Colonic mucosa (tissue), 4 donors: ENCODE measurements around the gene HMG20A. TPM values are rescaled to one million over a fixed set of nuclear protein-coding genes. Genes with fewer than 3 reads are reported as not detected.
A peak's percentile ranks its signal among the peaks of the same experiment; 100 is the strongest.

Experiments
- DNase-seq: peaks from one replicate; pipeline ENCODE4 v3.0.0-alpha.2; 2020
- H3K27ac ChIP-seq: fragments of 200-600 bp; one replicate; pipeline ENCODE4 v1.8.0; 2021
- H3K27me3 ChIP-seq: fragments of 200-600 bp; one replicate; pipeline ENCODE4 v1.8.0; 2021
- H3K36me3 ChIP-seq: fragments of 200-600 bp; one replicate; pipeline ENCODE4 v1.8.0; 2021
- H3K4me1 ChIP-seq: fragments of 200-600 bp; one replicate; pipeline ENCODE4 v1.8.0; 2021; ENCODE audit warnings: mild to moderate bottlenecking
- H3K4me3 ChIP-seq: fragments of 200-600 bp; one replicate; pipeline ENCODE4 v1.8.0; 2021
- H3K9ac ChIP-seq, 2 donors: one replicate each; pipeline ENCODE4 v1.7.0; 2013; ENCODE audit warnings: control low read depth in 2 of 2, low read depth in 2 of 2, low read length in 2 of 2
- H3K9me3 ChIP-seq: fragments of 200-600 bp; one replicate; pipeline ENCODE4 v1.8.0; 2021
- intact Hi-C: fragments of 100-400 bp; cut with DNase I; formaldehyde crosslinking; loops from one replicate; pipeline ENCODE4 v1.14.1; 2022
- total RNA-seq, 2 donors: library from RNA; stranded (reverse); fragmentation: NEBNext Ultra II Directional in 1 of 2; extraction: Animal tissue kit (Norgen Biotek cat#: 25700) in 1 of 2; gene quantifications; one replicate each; pipeline ENCODE4 v1.2.1, GENCODE V29; 2021
- TF ChIP-seq, protein P1 (sequence below): fragments of 200-600 bp; IDR thresholded peaks from one replicate; pipeline ENCODE4 v1.8.0; 2022; ENCODE audit warnings: antibody characterized with exemption, mild to moderate bottlenecking
- donor health status: healthy.
- donor health status: DM: no; HTN: no; CAD: no.
- donor health status: DM: no; HTN: no; CAD: no.

HMG20A gene
- total RNA-seq, 2 donors from 2014 or later = 32.9 to 37.1 TPM

DNA sequence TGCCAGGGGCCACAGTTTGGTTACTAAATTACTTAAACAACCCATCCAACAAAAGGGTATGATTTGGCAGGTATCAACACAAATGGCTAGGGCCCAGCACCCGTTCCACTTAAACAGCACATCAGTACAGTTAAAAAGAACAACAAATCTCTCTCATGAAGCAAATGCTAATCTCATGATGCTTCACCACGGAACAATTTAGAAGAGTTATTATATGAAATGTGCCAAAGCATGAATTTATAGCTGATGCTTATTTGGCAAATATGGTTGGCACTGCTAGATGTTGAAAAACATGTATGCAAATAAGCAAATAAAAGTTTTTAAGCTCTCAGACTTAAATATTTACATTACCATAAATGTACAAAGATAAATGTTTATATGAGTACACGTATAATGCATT is 3.1 kb upstream of the HMG20A start:
- TF ChIP-seq, protein P1, sequence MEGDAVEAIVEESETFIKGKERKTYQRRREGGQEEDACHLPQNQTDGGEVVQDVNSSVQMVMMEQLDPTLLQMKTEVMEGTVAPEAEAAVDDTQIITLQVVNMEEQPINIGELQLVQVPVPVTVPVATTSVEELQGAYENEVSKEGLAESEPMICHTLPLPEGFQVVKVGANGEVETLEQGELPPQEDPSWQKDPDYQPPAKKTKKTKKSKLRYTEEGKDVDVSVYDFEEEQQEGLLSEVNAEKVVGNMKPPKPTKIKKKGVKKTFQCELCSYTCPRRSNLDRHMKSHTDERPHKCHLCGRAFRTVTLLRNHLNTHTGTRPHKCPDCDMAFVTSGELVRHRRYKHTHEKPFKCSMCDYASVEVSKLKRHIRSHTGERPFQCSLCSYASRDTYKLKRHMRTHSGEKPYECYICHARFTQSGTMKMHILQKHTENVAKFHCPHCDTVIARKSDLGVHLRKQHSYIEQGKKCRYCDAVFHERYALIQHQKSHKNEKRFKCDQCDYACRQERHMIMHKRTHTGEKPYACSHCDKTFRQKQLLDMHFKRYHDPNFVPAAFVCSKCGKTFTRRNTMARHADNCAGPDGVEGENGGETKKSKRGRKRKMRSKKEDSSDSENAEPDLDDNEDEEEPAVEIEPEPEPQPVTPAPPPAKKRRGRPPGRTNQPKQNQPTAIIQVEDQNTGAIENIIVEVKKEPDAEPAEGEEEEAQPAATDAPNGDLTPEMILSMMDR = no peak
- Histone ChIP-seq H3K27ac (no peak overlapping the region), H3K9me3 (no peaks in the 10 kb centered on the region), H3K9ac (no peak overlapping the region), H3K27me3 (no peaks in the 10 kb centered on the region), H3K36me3 (no peaks in the 10 kb centered on the region), H3K4me1 (no peaks in the 10 kb centered on the region), H3K4me3 (no peak overlapping the region)
- no peak for DNase-seq
- intact Hi-C loops = no loop called here

DNA sequence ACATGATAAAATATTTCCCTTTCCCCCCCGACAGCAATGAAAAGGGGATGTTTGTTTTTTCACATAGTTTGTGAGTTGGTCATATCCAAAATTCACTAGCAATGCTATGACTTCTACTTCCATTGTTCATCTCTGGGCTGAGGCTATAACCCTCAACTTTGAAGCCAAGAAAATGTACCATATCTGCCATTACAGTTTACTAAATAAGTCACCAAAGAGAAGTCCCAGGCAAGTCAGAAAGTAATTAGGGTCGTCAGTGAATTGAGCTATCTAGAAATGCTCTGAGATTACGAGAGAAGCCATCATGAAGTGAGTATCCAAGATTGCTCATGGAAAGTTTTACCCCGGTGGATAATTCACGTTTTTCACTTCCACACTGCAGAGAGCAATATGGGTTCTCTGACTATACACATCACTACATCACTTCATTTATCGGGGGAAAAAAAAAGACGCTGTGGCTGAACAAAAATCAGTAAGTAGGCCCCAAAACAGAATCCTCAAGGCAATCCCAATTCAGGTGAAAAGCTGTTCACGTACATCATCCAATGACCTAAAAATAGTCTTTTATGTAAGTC is 2.2 kb upstream of the HMG20A start:
- H3K9ac ChIP-seq = peak overlapping the region; percentile 79 to 92
- H3K27ac ChIP-seq = peak overlapping the region; percentile 4
- TF ChIP-seq, protein P1 = no peak
- H3K9me3 ChIP-seq = no peaks in the 10 kb centered on the region
- DNase-seq = no peak
- no peaks in the 10 kb centered on the region for H3K27me3 ChIP-seq
- H3K4me3 ChIP-seq = peak overlapping the region; percentile 88
- no peaks in the 10 kb centered on the region for H3K4me1 ChIP-seq
- H3K36me3 ChIP-seq = no peaks in the 10 kb centered on the region
- intact Hi-C loops = no loop called here

DNA sequence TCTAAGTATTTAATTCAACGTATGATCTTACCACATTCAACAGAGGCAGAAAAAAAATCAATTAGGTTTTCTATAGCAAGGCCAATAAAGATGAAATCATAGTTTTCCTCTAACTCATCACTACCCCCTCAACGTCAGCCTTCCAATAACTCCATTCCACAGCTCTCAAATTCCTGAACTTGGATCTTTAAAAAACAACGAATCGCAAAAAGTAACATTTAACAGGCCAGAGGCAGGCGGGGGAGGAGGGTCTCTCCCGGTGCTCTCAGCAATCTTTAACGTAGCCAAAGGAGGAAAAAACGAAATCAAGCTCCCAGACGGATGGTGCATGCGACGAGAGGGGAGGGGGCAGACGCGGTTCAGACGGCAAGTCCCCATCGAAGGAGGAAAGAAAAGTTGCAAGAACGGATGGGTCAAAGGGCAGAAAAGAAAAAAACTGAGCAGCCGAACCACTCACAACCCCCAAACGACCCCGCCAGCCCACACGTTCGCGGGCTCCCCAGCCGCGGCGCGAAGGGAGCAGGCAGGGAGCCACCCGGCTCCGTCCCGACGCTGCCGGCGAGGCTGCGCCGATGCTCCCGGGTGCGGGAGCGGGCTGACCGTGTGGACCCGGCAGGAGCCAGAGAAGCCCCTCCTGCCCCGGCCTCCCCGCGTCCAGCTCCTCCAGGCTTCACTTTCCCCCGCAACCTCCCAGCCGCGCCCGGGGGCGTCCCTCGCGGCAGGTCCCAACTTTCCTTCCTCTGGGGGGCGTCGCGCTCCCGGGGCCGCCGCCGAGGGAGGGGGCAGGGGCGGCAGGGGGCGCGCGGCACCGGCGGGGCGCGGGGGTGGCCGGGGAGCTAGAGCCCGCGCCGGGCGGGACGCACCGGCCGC is 1.5 kb upstream of the HMG20A start:
- intact Hi-C loops = no loop called here
- no peaks in the 10 kb centered on the region for H3K27me3 ChIP-seq
- DNase-seq = peak; percentile 56
- no peaks in the 10 kb centered on the region for H3K9me3 ChIP-seq
- no peaks in the 10 kb centered on the region for H3K36me3 ChIP-seq
- TF ChIP-seq, protein P1 = no peak
- H3K4me3 ChIP-seq = peak overlapping the region; percentile 88
- peak overlapping the region; percentile 91 for H3K27ac ChIP-seq
- H3K9ac ChIP-seq = peak overlapping the region; percentile 79 to 95
- no peaks in the 10 kb centered on the region for H3K4me1 ChIP-seq

DNA sequence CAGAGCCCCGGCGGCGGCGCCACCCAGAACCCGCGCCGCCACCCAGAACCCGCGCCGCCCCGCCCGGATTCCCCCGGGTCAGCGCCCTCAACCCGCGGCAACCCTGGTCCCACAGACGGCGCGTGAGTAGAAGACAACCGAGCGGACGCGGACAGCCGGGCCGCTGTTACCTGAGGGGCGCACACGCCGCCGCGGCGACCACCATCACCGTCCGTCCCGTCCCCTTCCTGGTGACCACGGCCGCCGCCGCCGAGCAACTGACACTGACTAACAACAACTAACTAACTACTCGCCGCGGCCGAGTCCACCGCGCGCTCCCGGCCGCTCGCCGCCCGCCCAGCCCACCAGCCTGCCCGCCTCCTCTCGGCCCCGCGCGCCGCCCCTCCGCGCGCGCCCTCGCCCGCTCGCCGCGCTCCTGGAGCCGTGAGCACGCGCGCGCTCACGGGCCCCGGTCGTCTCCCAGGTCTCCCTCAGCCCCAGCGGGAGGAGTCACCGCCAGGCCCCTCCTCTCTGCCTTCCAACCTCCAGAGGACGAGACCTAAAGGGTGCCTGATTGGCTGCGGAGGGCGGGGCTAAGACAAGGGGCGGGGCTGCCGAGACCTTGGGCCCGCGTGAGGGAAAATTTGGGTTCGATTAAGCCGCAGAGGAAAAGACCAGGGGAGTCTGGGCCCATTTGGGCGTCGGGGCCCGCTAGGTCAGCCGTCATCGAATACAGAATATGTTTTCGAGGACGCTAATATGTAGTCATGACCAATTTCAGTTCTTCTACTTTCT is 665 bp upstream of the HMG20A start, which contains the start of gene PEAK1:
PEAK1 (minus strand) TSS at position 269 of the 774 bp plus-strand sequence. CDS start 238,178 bp downstream, outside the sequence.
- Histone ChIP-seq H3K27me3 (no peaks in the 10 kb centered on the region), H3K27ac (peak within 1 kb of the TSS; percentile 91), H3K4me3 (peak within 1 kb of the TSS; percentile 88), H3K9me3 (no peaks in the 10 kb centered on the region), H3K4me1 (no peaks in the 10 kb centered on the region), H3K9ac (peak within 1 kb of the TSS; percentile 90 to 95), H3K36me3 (no peaks in the 10 kb centered on the region)
- peak; percentile 100 for DNase-seq
- TF ChIP-seq, protein P1 = no peak
- intact Hi-C loops = loop anchor here (10.0 kb wide), 1 partner anchor 75 kb away; no protein-coding TSS in a partner anchor

DNA sequence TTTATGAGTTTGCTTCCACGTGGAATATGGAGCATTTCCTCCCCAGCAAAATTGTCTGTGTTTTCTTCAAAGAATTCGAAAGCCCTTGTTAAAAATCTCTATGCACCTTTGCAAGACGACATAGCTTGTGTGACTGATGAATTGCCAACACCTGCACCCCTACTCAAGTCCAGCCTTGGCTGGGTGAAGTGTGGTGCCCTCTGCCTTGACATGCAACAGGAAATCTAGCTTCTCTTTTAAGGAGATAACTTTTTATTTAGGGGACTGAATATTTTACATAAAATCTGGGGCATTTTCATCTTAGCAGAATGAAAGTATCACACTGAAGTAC is 647 bp downstream of the HMG20A start:
- Histone ChIP-seq H3K27ac (peak overlapping the region; percentile 79), H3K4me1 (no peaks in the 10 kb centered on the region), H3K36me3 (no peaks in the 10 kb centered on the region), H3K9me3 (no peaks in the 10 kb centered on the region), H3K4me3 (peak overlapping the region; percentile 71), H3K27me3 (no peaks in the 10 kb centered on the region), H3K9ac (peak overlapping the region; percentile 73 to 90)
- intact Hi-C loops = loop anchor here (10.0 kb wide), 1 partner anchor 73 kb away; no protein-coding TSS in a partner anchor
- DNase-seq = no peak
- TF ChIP-seq, protein P1 = no peak
